ENCODE data around the gene UNC50. TPM values are rescaled to one million over a fixed set of nuclear protein-coding genes. Genes with fewer than 3 reads are reported as not detected.

The UNC50 gene
- polyA plus RNA-seq, 1 donor (not counting 4 experiments of a cell fraction or from before 2014, with no cell fraction given): 75.2 TPM

GRCh38 chr2:98617149-98617548 is 8.8 kb downstream of the UNC50 start:
- Histone ChIP-seq H3K9ac (ENCODE audit: control insufficient read depth, extremely low read depth, insufficient read depth, low read length) (no peak overlapping the region), H3K4me1 (ENCODE audit: control insufficient read depth, extremely low read depth, insufficient read depth, low read length) (no peaks in the 10 kb centered on the region), H3K36me3 (ENCODE audit: control insufficient read depth in 2 of 2, extremely low read depth in 1 of 2, insufficient read depth in 2 of 2, low read length in 2 of 2) (peaks cover 22 to 25% of the 10 kb centered on the region in 2 experiments), H3K27me3 (ENCODE audit: control insufficient read depth, extremely low read depth, insufficient read depth, low read length) (no peaks in the 10 kb centered on the region), H3K4me3 (ENCODE audit: control insufficient read depth in 2 of 3, extremely low read depth in 1 of 3, insufficient read depth in 2 of 3, low read depth in 1 of 3, low read length in 3 of 3) (no peak overlapping the region), H3K79me2 (ENCODE audit: control insufficient read depth, insufficient read depth, low read length) (no peaks in the 10 kb centered on the region), H3K9me3 (ENCODE audit: control insufficient read depth, low read depth, low read length) (no peaks in the 10 kb centered on the region), H4K20me1 (ENCODE audit: control insufficient read depth, extremely low read depth, insufficient read depth, low read length) (no peaks in the 10 kb centered on the region), H3K9me1 (ENCODE audit: control insufficient read depth, extremely low read depth, insufficient read depth, low read length) (no peaks in the 10 kb centered on the region), H2AFZ (ENCODE audit: control insufficient read depth, low read length) (no peak overlapping the region), H3K4me2 (ENCODE audit: control insufficient read depth, extremely low read depth, insufficient read depth, low read depth, low read length) (no peak overlapping the region), H3K27ac (ENCODE audit: control insufficient read depth, insufficient read depth, low read length) (no peak overlapping the region)
- FAIRE-seq (no peak), DNase-seq (ENCODE audit: low read depth, low spot score) (no peak)
- TF ChIP-seq CTCF (optimal IDR thresholded peaks at IDR 0.05 in 1 of 3, IDR thresholded peaks at IDR 0.05 in 1 of 3, conservative IDR thresholded peaks at IDR 0.05 in 1 of 3; ENCODE audit: extremely low read depth in 1 of 3, insufficient read depth in 2 of 3, low read length in 3 of 3) (no peak), EZH2 (IDR thresholded peaks at IDR 0.05; ENCODE audit: low read length) (no peak)
- dilution Hi-C loops (cut with MboI; ENCODE audit: extremely low pct_ligation_motif_present, low sequenced_read_pairs): no loop called here

GRCh38 chr2:98623657-98624056 is 15.3 kb downstream of the UNC50 start:
- DNase-seq (ENCODE audit: low read depth, low spot score): no peak

More at GRCh38 chr2:98623657-98624056, 15.3 kb downstream of the UNC50 start:
- dilution Hi-C loops (cut with MboI; ENCODE audit: extremely low pct_ligation_motif_present, low sequenced_read_pairs): no loop called here
- no peaks in the 10 kb centered on the region for H3K27me3 ChIP-seq (ENCODE audit: control insufficient read depth, extremely low read depth, insufficient read depth, low read length)
- no peaks in the 10 kb centered on the region for H3K9me3 ChIP-seq (ENCODE audit: control insufficient read depth, low read depth, low read length)
- FAIRE-seq: no peak
- TF ChIP-seq CTCF (optimal IDR thresholded peaks at IDR 0.05 in 1 of 3, IDR thresholded peaks at IDR 0.05 in 1 of 3, conservative IDR thresholded peaks at IDR 0.05 in 1 of 3; ENCODE audit: extremely low read depth in 1 of 3, insufficient read depth in 2 of 3, low read length in 3 of 3) (no peak), EZH2 (IDR thresholded peaks at IDR 0.05; ENCODE audit: low read length) (no peak)
- no peak overlapping the region for H3K4me2 ChIP-seq (ENCODE audit: control insufficient read depth, extremely low read depth, insufficient read depth, low read depth, low read length)
- no peaks in the 10 kb centered on the region for H4K20me1 ChIP-seq (ENCODE audit: control insufficient read depth, extremely low read depth, insufficient read depth, low read length)
- no peak overlapping the region for H3K4me3 ChIP-seq (ENCODE audit: control insufficient read depth in 2 of 3, extremely low read depth in 1 of 3, insufficient read depth in 2 of 3, low read depth in 1 of 3, low read length in 3 of 3)
- H3K9ac ChIP-seq (ENCODE audit: control insufficient read depth, extremely low read depth, insufficient read depth, low read length): no peak overlapping the region
- no peaks in the 10 kb centered on the region for H3K79me2 ChIP-seq (ENCODE audit: control insufficient read depth, insufficient read depth, low read length)
- H2AFZ ChIP-seq (ENCODE audit: control insufficient read depth, low read length): no peak overlapping the region
- H3K27ac ChIP-seq (ENCODE audit: control insufficient read depth, insufficient read depth, low read length): no peak overlapping the region
- H3K9me1 ChIP-seq (ENCODE audit: control insufficient read depth, extremely low read depth, insufficient read depth, low read length): no peaks in the 10 kb centered on the region
- no peaks in the 10 kb centered on the region for H3K36me3 ChIP-seq (ENCODE audit: control insufficient read depth in 2 of 2, extremely low read depth in 1 of 2, insufficient read depth in 2 of 2, low read length in 2 of 2)
- H3K4me1 ChIP-seq (ENCODE audit: control insufficient read depth, extremely low read depth, insufficient read depth, low read length): no peaks in the 10 kb centered on the region

Measured in keratinocyte (primary cell).